GM18505 (cell line): ENCODE measurements around the gene RGS3.

Source experiments
- ATAC-seq: cut with Tn5 transposase; IDR thresholded peaks from one replicate; pipeline ENCODE4 v1.9.1; 2021; ENCODE audit not compliant: unreplicated experiment
- POLR2A ChIP-seq: IDR thresholded peaks from 4 replicates; pipeline ENCODE4 v1.6.1; 2011; ENCODE audit warnings: borderline replicate concordance; ENCODE audit not compliant: insufficient read depth, insufficient read length; ENCODE audit errors: extremely low read depth

Gene RGS3

GRCh38 chr9:113568571-113569321, 105.2 kb downstream of the RGS3 start:
- TF ChIP-seq POLR2A: no peak
- no peak for ATAC-seq

GRCh38 chr9:113569472-113570060, 106.0 kb downstream of the RGS3 start:
- no peak for ATAC-seq

GRCh38 chr9:113570106-113570505, 106.6 kb downstream of the RGS3 start:
- no peak for TF ChIP-seq POLR2A
- ATAC-seq: no peak

More at GRCh38 chr9:113569472-113570060, 106.0 kb downstream of the RGS3 start:
- TF ChIP-seq POLR2A: no peak

- no peak for TF ChIP-seq POLR2A
- no peak for ATAC-seq
Measured at GRCh38 chr9:113570749-113571711, 107.5 kb downstream of the RGS3 start.

GRCh38 chr9:113572076-113572861, 108.7 kb downstream of the RGS3 start:
- no peak for ATAC-seq
- no peak for TF ChIP-seq POLR2A

GRCh38 chr9:113573046-113573958, 109.8 kb downstream of the RGS3 start:
- no peak for TF ChIP-seq POLR2A
- ATAC-seq: no peak

GRCh38 chr9:113573959-113574352, 110.4 kb downstream of the RGS3 start:
- ATAC-seq: no peak
- no peak for TF ChIP-seq POLR2A

- no peak for ATAC-seq
- TF ChIP-seq POLR2A: no peak
Measured at GRCh38 chr9:113574441-113575262, 111.1 kb downstream of the RGS3 start.

- no peak for TF ChIP-seq POLR2A
- ATAC-seq: no peak
Measured at GRCh38 chr9:113577525-113578261, 114.2 kb downstream of the RGS3 start.

- ATAC-seq: no peak
- no peak for TF ChIP-seq POLR2A
Measured at GRCh38 chr9:113578279-113578865, 114.8 kb downstream of the RGS3 start.
